ENCODE data around the gene CYP46A1. TPM values are rescaled to one million over a fixed set of nuclear protein-coding genes. Genes with fewer than 3 reads are reported as not detected.

The CYP46A1 gene
- total and polyA plus RNA-seq, 2 donors from 2014 or later, result 0.82 to 2.5 TPM

DNA sequence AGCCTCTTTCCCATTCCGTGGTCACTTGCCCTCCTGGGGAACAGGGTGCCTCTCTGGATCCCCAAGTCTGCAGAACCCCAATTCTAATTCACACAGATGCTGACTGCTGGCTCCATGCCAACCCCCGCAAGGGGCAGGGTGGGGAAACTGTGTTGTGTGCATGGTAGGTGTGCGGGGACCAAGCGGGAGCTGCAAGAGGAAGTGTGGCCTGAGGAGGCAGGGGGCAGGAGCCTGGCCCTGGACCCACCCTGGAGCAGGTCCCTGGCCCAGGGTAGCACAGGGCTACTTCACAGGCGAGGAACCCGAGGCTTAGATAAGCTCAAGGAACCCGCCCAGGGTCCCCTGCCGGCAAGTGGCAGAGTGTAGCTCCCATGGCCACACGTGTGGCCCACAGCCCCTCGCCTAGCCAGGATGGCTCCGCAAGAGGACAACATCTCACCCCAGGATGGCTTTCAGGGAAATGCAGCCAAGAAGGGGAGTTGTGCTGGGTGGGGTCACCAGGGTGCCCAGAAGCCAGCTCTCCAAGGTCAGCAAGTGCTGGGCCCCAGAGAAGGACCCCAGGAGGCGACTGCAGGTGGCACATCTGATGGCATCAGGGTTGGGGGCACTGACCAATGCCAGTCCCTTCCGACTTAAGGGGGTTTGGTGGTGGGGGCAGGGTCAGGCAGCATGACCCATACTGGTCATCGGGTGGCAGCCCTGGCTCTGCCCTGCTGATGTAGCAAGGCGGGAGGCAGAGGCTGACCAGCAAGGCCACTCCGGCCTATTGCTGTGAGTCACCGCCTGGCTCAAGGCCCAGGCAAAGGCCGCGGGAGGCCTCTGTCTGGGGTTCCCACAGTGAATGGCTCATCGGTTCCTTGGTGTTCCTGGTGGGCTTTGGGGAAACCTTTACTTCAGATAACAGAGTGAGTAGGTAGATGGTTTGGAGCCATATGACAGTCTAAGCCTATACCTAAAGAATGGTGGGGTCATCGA lies 71.8 kb downstream of the CYP46A1 start:
- Histone ChIP-seq H3K27me3 (ENCODE audit: control insufficient read depth, insufficient read depth, low read length) (no peaks in the 10 kb centered on the region), H3K27ac (ENCODE audit: low read depth in 2 of 2, low read length in 2 of 2) (no peak overlapping the region), H3K4me1 (ENCODE audit: control insufficient read depth in 2 of 3, insufficient read depth in 2 of 3, low read depth in 1 of 3, low read length in 3 of 3) (peaks cover 3 to 41% (median 4%) of the 10 kb centered on the region in 3 donors), H3K9ac (ENCODE audit: low read length in 3 of 3) (no peak overlapping the region), H3K36me3 (ENCODE audit: control insufficient read depth in 2 of 3, insufficient read depth in 3 of 3, low read length in 3 of 3) (no peaks in the 10 kb centered on the region), H3K9me3 (ENCODE audit: control insufficient read depth in 2 of 3, insufficient read depth in 1 of 3, low read length in 3 of 3) (no peaks in the 10 kb centered on the region), H3K4me3 (ENCODE audit: low read length in 3 of 3) (no peak overlapping the region)
- TF ChIP-seq, protein P1, sequence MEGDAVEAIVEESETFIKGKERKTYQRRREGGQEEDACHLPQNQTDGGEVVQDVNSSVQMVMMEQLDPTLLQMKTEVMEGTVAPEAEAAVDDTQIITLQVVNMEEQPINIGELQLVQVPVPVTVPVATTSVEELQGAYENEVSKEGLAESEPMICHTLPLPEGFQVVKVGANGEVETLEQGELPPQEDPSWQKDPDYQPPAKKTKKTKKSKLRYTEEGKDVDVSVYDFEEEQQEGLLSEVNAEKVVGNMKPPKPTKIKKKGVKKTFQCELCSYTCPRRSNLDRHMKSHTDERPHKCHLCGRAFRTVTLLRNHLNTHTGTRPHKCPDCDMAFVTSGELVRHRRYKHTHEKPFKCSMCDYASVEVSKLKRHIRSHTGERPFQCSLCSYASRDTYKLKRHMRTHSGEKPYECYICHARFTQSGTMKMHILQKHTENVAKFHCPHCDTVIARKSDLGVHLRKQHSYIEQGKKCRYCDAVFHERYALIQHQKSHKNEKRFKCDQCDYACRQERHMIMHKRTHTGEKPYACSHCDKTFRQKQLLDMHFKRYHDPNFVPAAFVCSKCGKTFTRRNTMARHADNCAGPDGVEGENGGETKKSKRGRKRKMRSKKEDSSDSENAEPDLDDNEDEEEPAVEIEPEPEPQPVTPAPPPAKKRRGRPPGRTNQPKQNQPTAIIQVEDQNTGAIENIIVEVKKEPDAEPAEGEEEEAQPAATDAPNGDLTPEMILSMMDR (IDR thresholded peaks at IDR 0.05; ENCODE audit: borderline replicate concordance, extremely low read depth, insufficient read depth), result no peak
- DNase-seq, result peak in 3 of 5 donors; percentile 48 to 97 (median 73)
- no peak for FAIRE-seq
- intact Hi-C loops (cut with DNase I), result no loop called here

DNA sequence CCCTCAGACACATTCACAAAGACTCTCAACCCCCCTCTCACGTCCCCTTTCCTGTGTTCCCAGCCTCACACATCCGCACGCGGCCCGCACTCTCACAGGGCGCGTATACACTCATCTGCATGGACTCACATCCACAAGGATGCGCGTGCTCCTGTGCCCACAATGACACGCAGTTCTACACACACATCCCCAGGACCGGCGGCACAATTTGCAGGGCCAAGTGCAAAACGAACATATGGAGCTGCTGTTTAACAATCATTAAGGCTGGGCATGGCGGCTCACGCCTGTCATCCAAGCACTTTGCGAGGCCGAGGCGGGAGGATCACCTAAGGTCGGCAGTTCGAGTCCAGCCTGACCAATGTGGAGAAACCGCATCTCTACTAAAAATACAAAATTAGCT lies 72.7 kb downstream of the CYP46A1 start:
- H3K27ac ChIP-seq (ENCODE audit: low read depth in 2 of 2, low read length in 2 of 2), result no peak overlapping the region
- peaks cover 3 to 35% (median 4%) of the 10 kb centered on the region in 3 donors for H3K4me1 ChIP-seq (ENCODE audit: control insufficient read depth in 2 of 3, insufficient read depth in 2 of 3, low read depth in 1 of 3, low read length in 3 of 3)
- FAIRE-seq, result no peak
- DNase-seq, result peak in 2 of 5 donors; percentile 37 to 66
- H3K9me3 ChIP-seq (ENCODE audit: control insufficient read depth in 2 of 3, insufficient read depth in 1 of 3, low read length in 3 of 3), result no peaks in the 10 kb centered on the region
- TF ChIP-seq, protein P1 (IDR thresholded peaks at IDR 0.05; ENCODE audit: borderline replicate concordance, extremely low read depth, insufficient read depth), result no peak
- no peak overlapping the region for H3K4me3 ChIP-seq (ENCODE audit: low read length in 3 of 3)
- no peaks in the 10 kb centered on the region for H3K36me3 ChIP-seq (ENCODE audit: control insufficient read depth in 2 of 3, insufficient read depth in 3 of 3, low read length in 3 of 3)
- H3K9ac ChIP-seq (ENCODE audit: low read length in 3 of 3), result no peak overlapping the region
- no peaks in the 10 kb centered on the region for H3K27me3 ChIP-seq (ENCODE audit: control insufficient read depth, insufficient read depth, low read length)
- intact Hi-C loops (cut with DNase I), result no loop called here

GRCh38 chr14:99757331-99758070 lies 73.4 kb downstream of the CYP46A1 start:
- Histone ChIP-seq H3K4me3 (ENCODE audit: low read length in 3 of 3) (no peak overlapping the region), H3K36me3 (ENCODE audit: control insufficient read depth in 2 of 3, insufficient read depth in 3 of 3, low read length in 3 of 3) (no peaks in the 10 kb centered on the region), H3K27me3 (ENCODE audit: control insufficient read depth, insufficient read depth, low read length) (no peaks in the 10 kb centered on the region), H3K4me1 (ENCODE audit: control insufficient read depth in 2 of 3, insufficient read depth in 2 of 3, low read depth in 1 of 3, low read length in 3 of 3) (peaks cover 0 to 28% (median 3%) of the 10 kb centered on the region in 3 donors), H3K9me3 (ENCODE audit: control insufficient read depth in 2 of 3, insufficient read depth in 1 of 3, low read length in 3 of 3) (no peaks in the 10 kb centered on the region), H3K9ac (ENCODE audit: low read length in 3 of 3) (no peak overlapping the region), H3K27ac (ENCODE audit: low read depth in 2 of 2, low read length in 2 of 2) (no peak overlapping the region)
- intact Hi-C loops (cut with DNase I), result no loop called here
- FAIRE-seq (no peak), DNase-seq (peak in 2 of 5 donors; percentile 19 to 53)
- TF ChIP-seq, protein P1 (IDR thresholded peaks at IDR 0.05; ENCODE audit: borderline replicate concordance, extremely low read depth, insufficient read depth), result no peak
